AG09309 (cell line): ENCODE data around the gene MTERF2.

ENCODE experiments used
- DNase-seq: peaks from one replicate; pipeline ENCODE4 v3.0.0-alpha.2; 2010; ENCODE audit warnings: low read depth
- H3K4me3 ChIP-seq: 2 replicates; pipeline ENCODE4 v1.5.1; 2011; ENCODE audit warnings: mild to moderate bottlenecking, low read depth, low read length, moderate library complexity; ENCODE audit not compliant: control insufficient read depth
- TF ChIP-seq, protein P1 (sequence below): IDR thresholded peaks from 2 replicates; pipeline ENCODE4 v1.5.1; 2011; ENCODE audit warnings: mild to moderate bottlenecking, low read depth, low read length, inconsistent platforms; ENCODE audit not compliant: insufficient read depth, control insufficient read depth; ENCODE audit errors: missing control alignments

Gene MTERF2

DNA sequence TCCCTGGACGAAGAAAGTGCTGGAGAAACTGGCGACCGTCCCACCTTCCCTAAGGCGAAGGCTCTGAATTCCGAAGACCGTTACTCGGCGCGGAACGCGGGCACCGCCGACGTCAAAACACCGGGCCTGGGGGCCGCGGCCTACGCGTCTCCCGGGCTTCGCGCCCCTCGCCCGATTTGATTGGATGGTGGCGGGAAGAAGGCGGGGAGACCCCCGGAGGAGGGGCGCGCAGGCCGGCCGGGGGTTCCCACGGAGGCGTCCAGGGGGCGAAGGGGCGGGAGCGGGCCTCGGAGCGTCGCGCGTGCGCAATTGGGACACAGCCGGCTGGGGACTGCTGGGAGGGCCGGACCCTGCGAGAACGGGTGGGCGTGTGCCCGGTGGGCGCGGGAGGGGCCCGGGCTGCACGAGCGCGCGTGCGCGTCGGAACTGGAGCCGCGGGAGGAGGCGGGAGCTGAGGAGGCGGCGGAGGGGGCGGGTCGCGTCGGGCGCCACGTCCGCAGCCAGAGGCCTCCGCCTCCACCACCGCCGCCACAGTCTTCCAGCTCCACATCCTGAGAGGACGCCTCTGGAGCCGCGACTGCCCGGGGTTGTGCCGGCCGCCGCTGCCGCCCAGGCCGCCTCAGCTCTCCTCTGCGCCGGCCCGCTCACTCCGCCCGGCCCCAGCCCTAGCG is 31.4 kb downstream of the MTERF2 start, which contains the start of gene TMEM263:
TMEM263 (plus strand) TSS at position 531 of the 671 bp plus-strand sequence. CDS start 11,210 bp downstream, outside the sequence.
- DNase-seq: peak; percentile 77
- TF ChIP-seq, protein P1, sequence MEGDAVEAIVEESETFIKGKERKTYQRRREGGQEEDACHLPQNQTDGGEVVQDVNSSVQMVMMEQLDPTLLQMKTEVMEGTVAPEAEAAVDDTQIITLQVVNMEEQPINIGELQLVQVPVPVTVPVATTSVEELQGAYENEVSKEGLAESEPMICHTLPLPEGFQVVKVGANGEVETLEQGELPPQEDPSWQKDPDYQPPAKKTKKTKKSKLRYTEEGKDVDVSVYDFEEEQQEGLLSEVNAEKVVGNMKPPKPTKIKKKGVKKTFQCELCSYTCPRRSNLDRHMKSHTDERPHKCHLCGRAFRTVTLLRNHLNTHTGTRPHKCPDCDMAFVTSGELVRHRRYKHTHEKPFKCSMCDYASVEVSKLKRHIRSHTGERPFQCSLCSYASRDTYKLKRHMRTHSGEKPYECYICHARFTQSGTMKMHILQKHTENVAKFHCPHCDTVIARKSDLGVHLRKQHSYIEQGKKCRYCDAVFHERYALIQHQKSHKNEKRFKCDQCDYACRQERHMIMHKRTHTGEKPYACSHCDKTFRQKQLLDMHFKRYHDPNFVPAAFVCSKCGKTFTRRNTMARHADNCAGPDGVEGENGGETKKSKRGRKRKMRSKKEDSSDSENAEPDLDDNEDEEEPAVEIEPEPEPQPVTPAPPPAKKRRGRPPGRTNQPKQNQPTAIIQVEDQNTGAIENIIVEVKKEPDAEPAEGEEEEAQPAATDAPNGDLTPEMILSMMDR: no peak
- H3K4me3 ChIP-seq: peak within 1 kb of the TSS; percentile 84

DNA sequence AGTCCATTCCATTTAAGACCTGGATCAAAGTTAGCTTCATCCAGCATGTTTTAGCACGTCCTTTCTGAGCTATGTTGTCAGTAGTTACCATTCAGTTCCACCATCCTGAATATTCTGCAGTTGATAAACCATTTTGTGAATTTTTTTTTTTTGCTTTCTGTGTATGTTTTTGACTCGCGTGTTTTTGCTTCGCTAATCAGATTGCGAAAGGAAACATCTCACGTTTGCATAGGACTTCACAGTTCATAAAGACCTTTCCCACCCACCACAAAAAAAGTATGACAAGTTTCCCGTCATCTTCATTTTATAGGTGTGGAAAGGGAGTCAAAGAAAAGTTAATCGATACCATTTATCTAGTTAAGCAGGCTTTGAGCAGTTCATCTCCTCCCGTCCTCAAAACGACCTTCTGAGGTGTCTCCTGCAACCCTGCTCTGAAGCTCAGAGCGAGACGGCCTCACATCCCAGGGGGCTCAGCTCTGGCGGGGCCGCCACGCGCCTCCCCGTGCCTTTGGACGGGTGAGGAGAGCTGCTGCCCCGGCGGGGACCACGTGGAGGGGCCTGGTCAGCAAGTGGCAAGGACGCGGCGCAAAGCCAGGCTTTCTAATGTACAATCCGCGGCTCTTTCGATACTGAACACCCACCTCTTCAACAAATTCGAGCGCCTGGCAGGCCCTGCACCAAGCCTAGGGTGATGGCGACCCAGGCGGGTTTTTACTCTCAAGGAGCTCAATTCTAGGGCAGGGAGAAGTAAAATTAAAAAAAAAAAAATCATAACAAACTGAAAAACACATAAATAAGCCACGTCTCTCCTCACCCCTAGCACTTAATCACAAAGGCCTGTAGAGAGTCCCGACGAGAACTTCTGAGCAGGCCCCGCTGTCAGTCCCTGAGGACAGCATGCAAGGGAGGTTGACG is 32.2 kb downstream of the MTERF2 start:
- peak overlapping the region; percentile 59 for H3K4me3 ChIP-seq
- no peak for DNase-seq
- TF ChIP-seq, protein P1: no peak

DNA sequence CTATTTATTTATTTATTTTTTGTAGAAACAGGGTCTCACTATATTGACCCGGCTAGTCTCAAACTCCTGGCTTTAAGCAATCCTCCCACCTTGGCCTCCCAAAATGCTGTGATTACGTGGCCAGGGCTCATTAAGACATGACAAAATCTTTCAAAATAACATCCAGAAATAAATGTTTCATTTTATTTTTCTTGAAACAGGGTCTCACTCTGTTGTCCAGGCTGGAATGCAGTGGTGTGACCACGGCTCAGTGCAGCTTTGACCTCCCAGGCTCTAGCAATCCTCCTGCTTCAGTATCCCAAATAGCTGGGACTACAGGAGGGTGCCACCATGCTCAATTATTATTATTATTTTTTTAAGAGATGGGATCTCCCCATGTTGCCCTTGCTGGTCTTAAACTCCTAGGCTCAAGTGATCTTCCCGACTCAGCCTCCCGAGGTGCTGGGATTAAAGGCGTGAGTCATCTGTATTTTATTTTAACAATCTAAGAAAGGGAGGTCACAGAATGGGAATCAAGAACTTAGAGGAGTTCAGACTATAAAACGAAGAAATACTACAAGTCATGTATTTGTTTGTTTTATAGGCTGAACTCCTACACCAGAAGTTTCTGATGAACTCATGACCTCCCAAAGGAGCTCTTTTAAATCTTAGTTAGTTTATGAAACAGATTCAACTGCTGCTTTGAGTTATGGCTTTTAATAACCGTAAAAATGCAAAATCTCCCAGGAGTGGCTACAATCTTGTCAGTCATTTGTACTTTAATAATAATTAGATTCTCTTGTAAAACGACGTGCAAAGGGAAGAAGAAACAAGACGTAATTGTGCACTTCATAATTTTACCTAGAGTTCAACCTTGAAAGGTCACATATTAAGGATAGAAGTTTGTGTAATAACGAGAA is 33.3 kb downstream of the MTERF2 start:
- no peak overlapping the region for H3K4me3 ChIP-seq
- TF ChIP-seq, protein P1: no peak
- no peak for DNase-seq

DNA sequence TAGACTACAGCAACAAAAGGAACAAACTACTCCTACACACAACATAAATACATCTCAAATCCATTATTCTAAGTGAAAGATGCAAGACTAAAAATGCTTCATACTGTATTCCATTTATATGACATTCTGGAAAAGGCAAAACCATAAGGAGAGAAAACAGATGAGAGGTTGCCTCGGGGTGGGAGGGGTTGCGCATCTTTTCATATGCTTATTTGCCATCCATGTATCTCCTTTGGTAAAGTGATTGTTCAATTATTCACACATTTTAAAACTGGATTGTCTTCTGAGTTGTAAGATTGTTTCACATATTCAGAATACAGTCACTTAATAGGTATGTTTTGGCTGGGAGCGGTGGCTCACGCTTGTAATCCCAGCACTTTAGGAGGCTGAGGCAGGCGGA is 36.4 kb downstream of the MTERF2 start:
- DNase-seq: no peak
- H3K4me3 ChIP-seq: no peak overlapping the region
- TF ChIP-seq, protein P1: no peak

DNA sequence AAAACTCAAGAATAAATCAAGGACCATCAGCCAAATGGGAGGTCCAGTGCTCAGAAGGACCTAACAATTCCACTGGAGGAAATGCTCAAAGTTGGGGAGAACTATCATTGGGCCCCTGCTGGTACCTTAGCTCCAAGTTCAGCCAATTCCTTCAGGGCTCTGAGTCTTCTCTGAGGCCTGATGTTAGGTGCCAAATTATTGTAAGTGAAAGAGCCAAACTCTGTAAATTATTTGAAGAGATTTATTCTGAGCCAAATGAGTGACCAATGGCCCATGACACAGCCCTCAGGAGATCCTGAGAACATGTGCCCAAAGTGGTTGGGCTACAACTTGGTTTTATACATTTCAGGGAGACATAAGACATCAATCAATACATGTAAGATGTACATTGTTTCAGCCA is 39.5 kb downstream of the MTERF2 start:
- H3K4me3 ChIP-seq: no peak overlapping the region
- TF ChIP-seq, protein P1: no peak
- DNase-seq: no peak

DNA sequence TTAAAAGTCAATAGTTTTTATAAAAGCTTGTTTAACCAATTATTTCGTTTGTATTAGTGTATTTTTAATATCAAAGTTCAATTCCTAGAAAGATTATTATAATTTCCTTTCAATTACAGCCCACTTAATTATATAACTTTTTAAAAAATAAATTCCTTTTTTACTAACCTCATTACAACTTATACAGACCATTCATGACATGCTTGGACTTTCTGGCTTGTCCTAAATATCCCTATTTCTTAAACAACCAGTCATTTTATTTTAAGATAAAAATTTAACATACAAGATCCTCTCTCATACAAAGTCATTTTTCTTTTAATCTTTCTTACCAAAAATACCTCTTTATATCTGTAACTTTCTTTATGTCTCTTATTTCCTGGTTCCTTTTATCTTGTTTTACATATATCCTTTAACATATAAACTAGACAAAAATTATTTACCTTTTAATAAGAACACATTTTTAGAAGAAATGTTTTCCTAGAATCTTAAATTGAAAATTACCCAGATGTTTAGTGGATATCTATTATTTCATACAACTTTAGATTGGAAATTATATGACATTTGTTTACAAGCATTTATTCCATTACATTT is 41.6 kb downstream of the MTERF2 start:
- DNase-seq: no peak
- no peak overlapping the region for H3K4me3 ChIP-seq
- TF ChIP-seq, protein P1: no peak
